Amniotic epithelial cell (primary cell): ENCODE data around the gene F8.
"Not testable (repeated sequence)": the region's sequence is repeated elsewhere in the genome, so short reads cannot be mapped to it uniquely, and the experiment has no call there.

ENCODE experiments used
- DNase-seq: peaks from one replicate; pipeline ENCODE4 v3.0.0-alpha.2; 2010; ENCODE audit warnings: low read depth

F8 gene

GRCh38 chrX:155031657-155032056 is 9.1 kb upstream of the F8 start:
- peak; percentile 67 for DNase-seq

GRCh38 chrX:155028877-155029291 is 6.4 kb upstream of the F8 start:
- peak; percentile 82 for DNase-seq

GRCh38 chrX:155028129-155028528 is 5.6 kb upstream of the F8 start:
- no peak for DNase-seq

- peak; percentile 81 for DNase-seq
Observed at GRCh38 chrX:155027509-155028066, 5.1 kb upstream of the F8 start.

GRCh38 chrX:155026727-155027508 is 4.4 kb upstream of the F8 start, which contains the start of gene FUNDC2:
FUNDC2 (plus strand) TSS chrX:155026844; CDS start chrX:155026939, 95 bp downstream.
- peak; percentile 87 for DNase-seq

GRCh38 chrX:155026420-155026726 is 3.9 kb upstream of the F8 start:
- no peak for DNase-seq

GRCh38 chrX:155023907-155024833 is 1.6 kb upstream of the F8 start:
- DNase-seq, result no peak

- no peak for DNase-seq
Observed at GRCh38 chrX:155020591-155020990, 1.9 kb downstream of the F8 start.

- DNase-seq, result no peak
Observed at GRCh38 chrX:155009994-155010472, 12.5 kb downstream of the F8 start.

GRCh38 chrX:155008578-155008977 is 13.9 kb downstream of the F8 start:
- DNase-seq, result not testable (repeated sequence)

GRCh38 chrX:155006913-155007671 is 15.4 kb downstream of the F8 start:
- peak; percentile 15 for DNase-seq

- not testable (repeated sequence) for DNase-seq
Observed at GRCh38 chrX:155006379-155006778, 16.1 kb downstream of the F8 start.

- DNase-seq, result no peak
Observed at GRCh38 chrX:155005190-155005589, 17.3 kb downstream of the F8 start.

GRCh38 chrX:155001873-155002272 is 20.6 kb downstream of the F8 start:
- DNase-seq, result no peak

GRCh38 chrX:155000841-155001240 is 21.7 kb downstream of the F8 start:
- DNase-seq, result no peak

- no peak for DNase-seq
Observed at GRCh38 chrX:154998204-154998880, 24.2 kb downstream of the F8 start.

GRCh38 chrX:154991476-154991875 is 31.0 kb downstream of the F8 start:
- DNase-seq, result no peak

GRCh38 chrX:154991039-154991438 is 31.5 kb downstream of the F8 start:
- DNase-seq, result no peak

- DNase-seq, result no peak
Observed at GRCh38 chrX:154990496-154990895, 32.0 kb downstream of the F8 start.

- no peak for DNase-seq
Observed at GRCh38 chrX:154988719-154989118, 33.8 kb downstream of the F8 start.

- peak; percentile 45 for DNase-seq
Observed at GRCh38 chrX:154987940-154988339, 34.6 kb downstream of the F8 start.
